Right kidney (tissue), 1 donor: Measurements from ENCODE around the gene ACAP2.

Experiments
- DNase-seq: peaks from one replicate; pipeline ENCODE4 v3.0.0-alpha.2; 2016

ACAP2 gene

DNA sequence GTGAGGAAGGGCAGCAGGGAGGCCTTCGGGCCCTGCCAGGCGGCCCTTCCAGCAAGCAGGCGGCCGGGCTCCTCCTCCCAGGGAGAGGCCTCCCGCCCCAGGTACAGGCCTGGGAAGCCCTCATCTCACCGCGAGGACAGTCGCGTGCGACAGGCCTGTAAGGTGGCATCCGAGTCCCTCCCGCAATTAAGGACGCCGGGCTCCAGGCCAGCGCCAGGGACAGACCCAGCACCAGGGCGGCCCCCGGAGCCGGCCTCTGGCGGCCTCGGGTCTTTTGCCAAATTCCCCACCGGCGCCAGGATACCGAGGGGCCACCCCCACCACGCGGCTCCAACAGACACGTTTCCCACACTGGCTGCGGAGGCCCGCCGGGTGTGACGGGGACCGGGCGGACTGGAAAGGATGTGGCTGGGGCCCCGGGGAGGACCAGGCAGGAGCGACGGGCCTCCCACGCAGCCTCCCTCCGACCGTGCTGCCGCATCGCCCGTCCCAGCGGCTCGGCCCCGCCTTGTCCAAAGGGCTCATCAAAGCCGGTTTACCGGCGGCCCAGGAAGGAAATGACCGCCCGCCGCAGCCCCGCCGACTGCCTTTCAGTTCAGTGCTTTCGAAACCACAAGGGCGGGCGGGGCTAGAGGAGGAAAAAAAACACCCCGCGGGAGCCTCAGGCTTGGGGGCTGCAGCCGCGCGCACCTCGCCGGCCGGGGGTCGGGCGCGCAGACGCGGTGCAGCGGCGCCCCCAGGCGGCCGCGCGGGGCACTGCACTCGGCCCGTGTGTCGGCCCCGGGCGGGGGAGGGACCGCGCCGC is 183.1 kb downstream of the ACAP2 start:
- DNase-seq = peak; percentile 94

- DNase-seq = no peak
Measured at GRCh38 chr3:195259154-195259474, 183.7 kb downstream of the ACAP2 start.

- peak; percentile 26 for DNase-seq
Measured at GRCh38 chr3:195258449-195259153, 184.2 kb downstream of the ACAP2 start.

GRCh38 chr3:195257454-195258448 is 185.1 kb downstream of the ACAP2 start:
- DNase-seq = no peak

DNA sequence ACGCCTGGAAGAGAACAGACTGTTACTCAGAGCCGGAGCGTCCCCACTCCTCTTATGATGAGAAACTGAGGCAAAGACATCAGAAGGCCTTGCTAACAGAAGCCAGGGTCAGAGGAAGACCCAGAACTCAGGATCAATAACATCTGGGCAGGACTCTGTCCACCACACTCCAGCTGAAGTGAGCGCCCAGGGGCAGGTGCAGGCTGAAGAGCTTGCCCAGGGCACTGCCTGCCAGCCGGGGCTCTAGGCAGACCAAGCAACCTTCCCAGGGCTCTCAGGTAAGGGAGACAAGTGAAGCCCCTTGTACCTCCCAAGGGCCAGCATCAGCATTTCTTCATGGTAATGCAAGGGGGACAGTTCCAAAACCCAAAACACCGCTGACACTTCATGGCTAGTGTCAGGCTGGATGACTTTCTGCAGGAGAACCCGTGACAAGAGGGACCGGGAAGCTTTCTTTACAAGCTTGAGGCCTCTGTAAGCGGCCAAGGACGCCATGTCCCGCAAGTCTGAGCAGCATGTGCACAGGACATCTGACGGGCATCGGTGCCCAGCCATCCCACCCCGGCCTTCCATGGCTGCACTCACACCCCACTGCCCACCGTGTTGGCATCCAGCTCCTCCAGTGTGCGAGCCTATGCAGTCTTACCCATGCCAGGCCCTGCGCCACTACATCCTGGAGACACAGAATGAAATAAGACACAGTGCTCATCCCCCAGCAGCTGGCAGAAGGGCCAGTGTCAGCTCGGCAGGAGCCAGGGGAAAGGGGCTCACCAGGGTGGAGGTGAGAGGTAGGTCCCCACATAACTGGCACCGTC is 186.0 kb downstream of the ACAP2 start:
- DNase-seq = no peak

- DNase-seq = no peak
Measured at GRCh38 chr3:195255571-195256501, 187.0 kb downstream of the ACAP2 start.

DNA sequence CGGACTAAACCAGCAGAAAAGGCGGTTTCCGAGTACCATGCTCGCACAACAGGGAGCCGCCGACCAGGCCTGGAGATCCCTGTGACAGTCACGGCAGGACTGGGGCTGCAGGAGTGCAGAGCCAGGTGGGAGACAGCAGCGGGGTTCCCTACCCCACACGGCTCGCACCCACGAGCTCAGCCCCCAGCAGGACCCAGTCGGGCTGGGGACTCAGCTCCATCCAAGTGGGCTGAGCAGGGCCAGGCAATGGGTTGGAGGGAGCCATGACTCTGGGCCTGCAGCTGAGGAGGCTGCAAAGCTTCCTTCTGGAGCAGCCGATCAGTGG is 187.7 kb downstream of the ACAP2 start:
- no peak for DNase-seq

GRCh38 chr3:195254454-195255175 is 188.2 kb downstream of the ACAP2 start:
- DNase-seq = no peak

DNA sequence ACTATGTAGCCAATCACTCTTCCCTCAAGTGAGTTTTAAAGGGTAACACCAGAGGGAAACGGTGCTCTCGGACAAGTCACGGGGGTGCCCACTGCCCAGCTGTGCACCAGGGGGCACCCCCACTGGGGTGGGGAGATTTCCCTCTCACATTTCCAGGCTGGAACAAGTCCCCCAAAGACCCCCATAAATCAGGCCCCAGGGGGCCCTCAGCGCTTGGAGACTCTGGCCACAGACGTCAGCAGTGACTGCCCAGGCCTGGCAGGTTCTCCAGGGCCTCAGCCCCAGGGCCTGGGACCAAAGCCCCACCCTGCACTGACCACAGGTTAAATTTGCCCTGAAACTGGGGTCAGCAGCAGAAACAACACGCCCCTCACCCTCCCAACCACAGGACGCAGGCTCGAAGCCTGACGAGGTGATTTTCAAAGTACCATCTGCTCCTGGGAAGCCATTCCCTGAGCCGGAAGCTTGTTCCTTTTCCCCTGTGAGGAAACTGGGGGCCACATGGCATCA is 188.8 kb downstream of the ACAP2 start:
- DNase-seq = no peak

- no peak for DNase-seq
Measured at GRCh38 chr3:195251336-195252065, 191.3 kb downstream of the ACAP2 start.

GRCh38 chr3:195250473-195251251 is 192.2 kb downstream of the ACAP2 start:
- DNase-seq = peak; percentile 49

DNA sequence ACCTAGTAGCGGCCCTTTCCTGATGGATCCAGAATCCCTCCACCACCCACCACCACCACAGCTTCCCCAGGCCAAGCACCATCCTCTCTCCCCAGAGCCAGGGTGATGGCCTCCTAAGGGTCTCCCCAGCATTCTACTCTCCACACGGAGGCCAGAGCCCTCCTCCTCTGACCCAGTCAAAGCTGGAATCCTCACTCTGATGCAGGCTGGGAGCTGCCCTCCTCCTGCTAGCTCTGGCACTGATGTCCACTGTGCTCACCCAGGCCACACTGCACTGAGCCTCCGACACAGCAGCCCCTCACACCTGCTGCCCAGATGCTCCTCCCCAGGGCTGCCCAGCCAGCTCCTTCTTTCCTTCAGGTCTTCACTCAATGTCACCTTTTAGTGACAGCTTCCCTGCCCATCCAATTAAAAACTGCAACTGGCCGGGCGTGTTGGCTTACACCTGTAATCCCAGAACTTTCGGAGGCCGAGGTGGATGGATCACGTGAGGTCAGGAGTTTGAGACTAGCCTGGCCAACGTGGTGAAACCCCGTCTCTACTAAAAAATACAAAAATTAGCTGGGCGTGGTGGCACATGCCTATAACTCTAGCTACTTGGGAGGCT is 192.9 kb downstream of the ACAP2 start:
- no peak for DNase-seq

GRCh38 chr3:195249057-195249770 is 193.6 kb downstream of the ACAP2 start:
- DNase-seq = no peak

GRCh38 chr3:195248281-195248680 is 194.5 kb downstream of the ACAP2 start:
- no peak for DNase-seq

DNA sequence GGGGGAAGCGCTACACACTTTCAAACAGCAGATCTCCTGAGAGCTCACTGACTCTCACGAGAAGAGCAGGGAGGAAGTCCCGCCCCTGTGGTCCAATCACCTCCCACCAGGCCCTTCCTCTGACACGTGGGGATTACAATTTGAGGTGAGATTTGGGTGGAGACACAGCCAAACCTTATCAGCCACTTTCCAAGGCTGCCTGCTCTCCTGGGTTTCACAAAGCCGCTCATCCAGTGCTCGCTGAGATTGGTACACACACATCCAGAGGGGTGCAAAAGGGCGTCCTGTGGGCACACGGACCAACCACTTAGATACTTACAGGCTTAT is 195.0 kb downstream of the ACAP2 start:
- DNase-seq = no peak

GRCh38 chr3:195247086-195247862 is 195.5 kb downstream of the ACAP2 start:
- no peak for DNase-seq

DNA sequence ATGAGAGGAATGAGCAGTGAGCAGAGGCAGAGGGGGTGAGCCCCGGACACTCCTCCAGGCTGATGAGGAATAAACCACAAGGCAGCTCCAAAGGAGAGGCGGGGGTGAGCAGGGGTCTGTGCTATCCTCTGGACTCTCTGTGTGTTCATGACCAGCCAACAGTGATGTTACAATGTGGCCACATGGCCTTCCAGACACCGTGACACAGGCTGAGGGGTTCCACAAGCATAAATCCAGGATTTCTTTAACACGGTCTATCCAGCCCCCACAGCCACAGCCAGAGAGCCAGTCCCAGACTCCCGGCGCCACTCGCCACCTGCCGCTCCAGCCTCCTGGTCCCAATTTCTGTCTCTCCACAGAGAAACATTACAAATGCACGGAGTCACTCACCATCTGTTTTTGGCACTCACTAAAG is 196.2 kb downstream of the ACAP2 start:
- DNase-seq = no peak
